CD4-positive, CD25-positive, alpha-beta regulatory T cell (primary cell): ENCODE results near the gene ST6GALNAC4. TPM values are rescaled to one million over a fixed set of nuclear protein-coding genes. Genes with fewer than 3 reads are reported as not detected.

Experiments used
- ATAC-seq, 2 donors: fragments of 150-1000 bp; cut with Tn5 transposase; one replicate each; pipeline ENCODE4 v1.10.0; 2021; ENCODE audit warnings: low read depth in 2 of 2, moderate number of reproducible peaks in 2 of 2, moderate library complexity in 1 of 2
- DNase-seq, 3 donors: peaks; one replicate each; pipeline versions ENCODE4 v3.0.0 to v3.0.0-alpha.2; 2012 to 2022; ENCODE audit warnings: mixed read lengths in 1 of 3
- H3K27ac ChIP-seq: one replicate; pipeline ENCODE4 v1.7.0; 2013; ENCODE audit warnings: mild to moderate bottlenecking, low read length; ENCODE audit not compliant: insufficient read depth, poor library complexity, severe bottlenecking
- H3K27me3 ChIP-seq: one replicate; pipeline ENCODE4 v1.7.0; 2013; ENCODE audit warnings: low read length; ENCODE audit not compliant: control insufficient read depth, insufficient read depth
- H3K36me3 ChIP-seq: one replicate; pipeline ENCODE4 v1.7.0; 2013; ENCODE audit warnings: mild to moderate bottlenecking, low read length, moderate library complexity; ENCODE audit not compliant: control insufficient read depth, insufficient read depth
- H3K4me1 ChIP-seq: 2 replicates; pipeline ENCODE4 v1.7.0; 2013; ENCODE audit warnings: mild to moderate bottlenecking, low read length; ENCODE audit not compliant: insufficient read depth, control insufficient read depth, poor library complexity, severe bottlenecking
- H3K4me3 ChIP-seq: one replicate; pipeline ENCODE4 v1.7.0; 2013; ENCODE audit warnings: low read depth, mild to moderate bottlenecking, low read length, moderate library complexity
- H3K9me3 ChIP-seq, 2 experiments: 1 replicate in 1 of 2; 2 replicates in 1 of 2; pipeline ENCODE4 v1.7.0; 2013; ENCODE audit warnings: low read length in 2 of 2, mild to moderate bottlenecking in 1 of 2, moderate library complexity in 1 of 2; ENCODE audit not compliant: control insufficient read depth in 2 of 2
- H3K27ac Mint-ChIP-seq, 3 donors: one replicate each; pipeline ENCODE4 v1.8.0; 2020 to 2022; ENCODE audit warnings: mild to moderate bottlenecking in 3 of 3, mixed read lengths in 3 of 3, moderate library complexity in 2 of 3
- H3K27me3 Mint-ChIP-seq: one replicate; pipeline ENCODE4 v1.8.0; 2022; ENCODE audit warnings: mild to moderate bottlenecking, mixed read lengths
- H3K36me3 Mint-ChIP-seq: one replicate; pipeline ENCODE4 v1.8.0; 2020; ENCODE audit warnings: mixed read lengths
- H3K4me1 Mint-ChIP-seq, 4 donors: one replicate each; pipeline ENCODE4 v1.8.0; 2020 to 2022; ENCODE audit warnings: mixed read lengths in 4 of 4, mild to moderate bottlenecking in 1 of 4
- H3K4me3 Mint-ChIP-seq, 4 donors: one replicate each; pipeline ENCODE4 v1.8.0; 2020 to 2022; ENCODE audit warnings: mild to moderate bottlenecking in 4 of 4, mixed read lengths in 4 of 4, moderate library complexity in 3 of 4
- H3K9me3 Mint-ChIP-seq, 7 donors: one replicate each; pipeline ENCODE4 v1.8.0; 2020 to 2022; ENCODE audit warnings: mixed read lengths in 7 of 7, mild to moderate bottlenecking in 3 of 7, moderate library complexity in 2 of 7
- polyA plus RNA-seq, 4 donors: library from polyadenylated mRNA; unstranded; fragments of 300-500 nt; fragmentation: Illumina TruSeq; gene quantifications; one replicate each; pipeline ENCODE4 v1.2.3, GENCODE V29; 2021
- total RNA-seq: library from RNA; stranded (reverse); gene quantifications from one replicate; pipeline ENCODE4 v1.2.3, GENCODE V29; 2022

ST6GALNAC4 gene
- total and polyA plus RNA-seq, 5 donors from 2014 or later: 23.1 to 31.6 (median 23.8) TPM

- ATAC-seq: no peak
- Mint-ChIP-seq H3K36me3 (peaks cover 44% of the 10 kb centered on the region), H3K4me3 (peak overlapping the region; percentile 66 to 95 (median 75))
Measured at GRCh38 chr9:127960410-127961154, 43.7 kb upstream of the ST6GALNAC4 start.

GRCh38 chr9:127959841-127960409 lies 43.1 kb upstream of the ST6GALNAC4 start:
- DNase-seq (no peak), ATAC-seq (no peak)
- Mint-ChIP-seq H3K4me1 (peaks cover 41 to 100% (median 75%) of the 10 kb centered on the region in 4 donors), H3K4me3 (peak overlapping the region; percentile 40 to 95 (median 67)), H3K27ac (peak overlapping the region; percentile 60 to 98 (median 97)), H3K36me3 (peaks cover 42% of the 10 kb centered on the region), H3K9me3 (no peaks in the 10 kb centered on the region), H3K27me3 (no peaks in the 10 kb centered on the region)
- peak overlapping the region; percentile 52 for H3K4me3 ChIP-seq
- peaks cover 30% of the 10 kb centered on the region for H3K36me3 ChIP-seq
- peak overlapping the region; percentile 67 for H3K27ac ChIP-seq
- peaks cover 100% of the 10 kb centered on the region for H3K4me1 ChIP-seq
- H3K9me3 ChIP-seq: no peaks in the 10 kb centered on the region
- no peaks in the 10 kb centered on the region for H3K27me3 ChIP-seq

More at GRCh38 chr9:127960410-127961154, 43.7 kb upstream of the ST6GALNAC4 start:
- H3K9me3 ChIP-seq: no peaks in the 10 kb centered on the region
- H3K4me1 ChIP-seq: peaks cover 100% of the 10 kb centered on the region
- peak overlapping the region; percentile 60 to 98 (median 97) for H3K27ac Mint-ChIP-seq
- DNase-seq: no peak
- H3K27ac ChIP-seq: peak overlapping the region; percentile 91
- peaks cover 33% of the 10 kb centered on the region for H3K36me3 ChIP-seq
- peak overlapping the region; percentile 52 for H3K4me3 ChIP-seq
- no peaks in the 10 kb centered on the region for H3K27me3 Mint-ChIP-seq
- peaks cover 37 to 100% (median 75%) of the 10 kb centered on the region in 4 donors for H3K4me1 Mint-ChIP-seq
- no peaks in the 10 kb centered on the region for H3K9me3 Mint-ChIP-seq
- H3K27me3 ChIP-seq: no peaks in the 10 kb centered on the region

- Mint-ChIP-seq H3K36me3 (peaks cover 42% of the 10 kb centered on the region), H3K4me3 (peak overlapping the region; percentile 39 to 95 (median 67)), H3K9me3 (no peaks in the 10 kb centered on the region), H3K27me3 (no peaks in the 10 kb centered on the region), H3K4me1 (peaks cover 41 to 100% (median 77%) of the 10 kb centered on the region in 4 donors), H3K27ac (peak overlapping the region; percentile 60 to 98 (median 97))
- DNase-seq: no peak
- H3K4me1 ChIP-seq: peaks cover 100% of the 10 kb centered on the region
- H3K9me3 ChIP-seq: no peaks in the 10 kb centered on the region
- H3K27me3 ChIP-seq: no peaks in the 10 kb centered on the region
- H3K36me3 ChIP-seq: peaks cover 33% of the 10 kb centered on the region
- ATAC-seq: no peak
- H3K27ac ChIP-seq: peak overlapping the region; percentile 67
- H3K4me3 ChIP-seq: peak overlapping the region; percentile 52
Measured at GRCh38 chr9:127959398-127959797, 42.6 kb upstream of the ST6GALNAC4 start.

DNA sequence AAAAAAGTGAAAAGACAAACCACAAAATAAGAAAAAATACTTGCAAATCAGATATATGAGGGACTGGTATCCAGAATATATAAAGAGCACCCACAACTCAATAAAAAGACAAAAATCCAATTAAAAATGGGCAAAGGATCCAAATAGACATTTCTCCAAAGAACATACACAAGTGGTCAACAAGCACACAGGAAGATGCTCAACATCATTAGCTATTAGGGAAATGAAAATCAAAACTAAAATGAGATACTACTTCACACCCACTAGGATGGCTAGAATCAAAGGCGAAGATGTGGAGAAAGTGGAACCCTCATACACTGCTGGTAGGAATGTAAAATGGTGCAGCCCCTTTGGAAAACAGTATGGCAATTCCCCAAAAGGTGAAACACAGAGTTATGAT lies 41.9 kb upstream of the ST6GALNAC4 start:
- peaks cover 33% of the 10 kb centered on the region for H3K36me3 ChIP-seq
- H3K4me3 ChIP-seq: peak overlapping the region; percentile 52
- no peak for ATAC-seq
- Mint-ChIP-seq H3K27me3 (no peaks in the 10 kb centered on the region), H3K4me3 (peak overlapping the region; percentile 66 to 95 (median 69)), H3K27ac (peak overlapping the region; percentile 60 to 98 (median 97)), H3K36me3 (peaks cover 46% of the 10 kb centered on the region), H3K9me3 (no peaks in the 10 kb centered on the region), H3K4me1 (peaks cover 41 to 100% (median 79%) of the 10 kb centered on the region in 4 donors)
- peak overlapping the region; percentile 67 for H3K27ac ChIP-seq
- no peaks in the 10 kb centered on the region for H3K27me3 ChIP-seq
- no peak for DNase-seq
- H3K4me1 ChIP-seq: peaks cover 100% of the 10 kb centered on the region
- H3K9me3 ChIP-seq: no peaks in the 10 kb centered on the region

- Mint-ChIP-seq H3K4me1 (peaks cover 31 to 95% (median 68%) of the 10 kb centered on the region in 4 donors), H3K27ac (peak overlapping the region; percentile 63 to 94 (median 79)), H3K9me3 (no peaks in the 10 kb centered on the region), H3K27me3 (no peaks in the 10 kb centered on the region), H3K36me3 (peaks cover 36% of the 10 kb centered on the region), H3K4me3 (peak overlapping the region; percentile 78 to 83 (median 80))
- H3K36me3 ChIP-seq: peaks cover 38% of the 10 kb centered on the region
- peak overlapping the region; percentile 69 for H3K4me3 ChIP-seq
- H3K27ac ChIP-seq: peak overlapping the region; percentile 66
- H3K9me3 ChIP-seq: no peaks in the 10 kb centered on the region
- ATAC-seq: peak; percentile 95 to 97
- no peaks in the 10 kb centered on the region for H3K27me3 ChIP-seq
- DNase-seq: peak; percentile 71 to 87 (median 73)
- H3K4me1 ChIP-seq: peaks cover 94% of the 10 kb centered on the region
Measured at GRCh38 chr9:127955294-127956015, 38.6 kb upstream of the ST6GALNAC4 start.

GRCh38 chr9:127954831-127955293 lies 38.0 kb upstream of the ST6GALNAC4 start:
- Mint-ChIP-seq H3K36me3 (peaks cover 31% of the 10 kb centered on the region), H3K27ac (peak overlapping the region in 2 of 3 donors; percentile 63 to 85), H3K27me3 (no peaks in the 10 kb centered on the region), H3K4me1 (peaks cover 28 to 95% (median 66%) of the 10 kb centered on the region in 4 donors), H3K4me3 (peak overlapping the region; percentile 78 to 83 (median 80)), H3K9me3 (no peaks in the 10 kb centered on the region)
- no peaks in the 10 kb centered on the region for H3K9me3 ChIP-seq
- peak overlapping the region; percentile 66 for H3K27ac ChIP-seq
- peaks cover 94% of the 10 kb centered on the region for H3K4me1 ChIP-seq
- H3K4me3 ChIP-seq: peak overlapping the region; percentile 69
- peaks cover 40% of the 10 kb centered on the region for H3K36me3 ChIP-seq
- DNase-seq (no peak), ATAC-seq (no peak)
- no peaks in the 10 kb centered on the region for H3K27me3 ChIP-seq

GRCh38 chr9:127953768-127954505 lies 37.1 kb upstream of the ST6GALNAC4 start:
- ATAC-seq: peak in 1 of 2 donors; percentile 9
- Histone ChIP-seq H3K4me3 (peak overlapping the region; percentile 41), H3K27ac (peak overlapping the region; percentile 66), H3K36me3 (peaks cover 44% of the 10 kb centered on the region), H3K27me3 (no peaks in the 10 kb centered on the region), H3K4me1 (peaks cover 91% of the 10 kb centered on the region), H3K9me3 (no peaks in the 10 kb centered on the region)
- H3K36me3 Mint-ChIP-seq: peaks cover 22% of the 10 kb centered on the region
- DNase-seq: peak in 1 of 3 donors; percentile 54
- H3K9me3 Mint-ChIP-seq: no peaks in the 10 kb centered on the region
- peaks cover 19 to 92% (median 57%) of the 10 kb centered on the region in 4 donors for H3K4me1 Mint-ChIP-seq
- H3K27ac Mint-ChIP-seq: peak overlapping the region; percentile 63 to 92 (median 83)
- H3K27me3 Mint-ChIP-seq: no peaks in the 10 kb centered on the region
- peak overlapping the region; percentile 72 to 83 (median 80) for H3K4me3 Mint-ChIP-seq
